ENCODE data around the gene ME1.

DNA sequence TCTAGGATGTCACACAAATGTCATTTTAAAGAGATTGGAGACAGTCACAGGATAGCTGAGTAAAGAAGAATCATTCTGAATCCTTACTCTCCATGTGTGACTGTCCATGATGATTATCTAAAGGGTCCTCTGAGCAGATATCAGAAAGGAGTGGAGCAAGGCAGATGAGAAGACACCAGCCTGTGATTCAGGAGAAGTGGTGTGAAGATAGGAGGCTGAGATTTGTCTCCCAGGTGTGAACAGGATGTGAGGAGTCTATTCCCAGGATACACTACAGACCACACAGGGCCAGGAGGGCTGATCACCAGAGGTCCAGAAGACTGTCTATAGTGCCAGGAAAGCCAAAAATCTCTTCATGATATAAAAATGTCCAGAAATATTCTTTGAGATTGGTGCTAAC is 210.7 kb downstream of the ME1 start:
- TF ChIP-seq, protein P1, sequence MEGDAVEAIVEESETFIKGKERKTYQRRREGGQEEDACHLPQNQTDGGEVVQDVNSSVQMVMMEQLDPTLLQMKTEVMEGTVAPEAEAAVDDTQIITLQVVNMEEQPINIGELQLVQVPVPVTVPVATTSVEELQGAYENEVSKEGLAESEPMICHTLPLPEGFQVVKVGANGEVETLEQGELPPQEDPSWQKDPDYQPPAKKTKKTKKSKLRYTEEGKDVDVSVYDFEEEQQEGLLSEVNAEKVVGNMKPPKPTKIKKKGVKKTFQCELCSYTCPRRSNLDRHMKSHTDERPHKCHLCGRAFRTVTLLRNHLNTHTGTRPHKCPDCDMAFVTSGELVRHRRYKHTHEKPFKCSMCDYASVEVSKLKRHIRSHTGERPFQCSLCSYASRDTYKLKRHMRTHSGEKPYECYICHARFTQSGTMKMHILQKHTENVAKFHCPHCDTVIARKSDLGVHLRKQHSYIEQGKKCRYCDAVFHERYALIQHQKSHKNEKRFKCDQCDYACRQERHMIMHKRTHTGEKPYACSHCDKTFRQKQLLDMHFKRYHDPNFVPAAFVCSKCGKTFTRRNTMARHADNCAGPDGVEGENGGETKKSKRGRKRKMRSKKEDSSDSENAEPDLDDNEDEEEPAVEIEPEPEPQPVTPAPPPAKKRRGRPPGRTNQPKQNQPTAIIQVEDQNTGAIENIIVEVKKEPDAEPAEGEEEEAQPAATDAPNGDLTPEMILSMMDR (IDR thresholded peaks at IDR 0.05; ENCODE audit: low read length): no peak
- TF ChIP-seq EZH2 (optimal IDR thresholded peaks at IDR 0.05; ENCODE audit: low read depth, low read length): no peak
- no peak for TF ChIP-seq EZH2phosphoT487 (IDR thresholded peaks at IDR 0.05; ENCODE audit: low read length)
